ENCODE results near the gene TTL. TPM values are rescaled to one million over a fixed set of nuclear protein-coding genes. Genes with fewer than 3 reads are reported as not detected.

TTL gene
- total and polyA plus RNA-seq, 2 of the 13 experiments (the other 11 are each of a cell fraction or from before 2014, with no cell fraction given): 19.0 to 59.8 TPM

DNA sequence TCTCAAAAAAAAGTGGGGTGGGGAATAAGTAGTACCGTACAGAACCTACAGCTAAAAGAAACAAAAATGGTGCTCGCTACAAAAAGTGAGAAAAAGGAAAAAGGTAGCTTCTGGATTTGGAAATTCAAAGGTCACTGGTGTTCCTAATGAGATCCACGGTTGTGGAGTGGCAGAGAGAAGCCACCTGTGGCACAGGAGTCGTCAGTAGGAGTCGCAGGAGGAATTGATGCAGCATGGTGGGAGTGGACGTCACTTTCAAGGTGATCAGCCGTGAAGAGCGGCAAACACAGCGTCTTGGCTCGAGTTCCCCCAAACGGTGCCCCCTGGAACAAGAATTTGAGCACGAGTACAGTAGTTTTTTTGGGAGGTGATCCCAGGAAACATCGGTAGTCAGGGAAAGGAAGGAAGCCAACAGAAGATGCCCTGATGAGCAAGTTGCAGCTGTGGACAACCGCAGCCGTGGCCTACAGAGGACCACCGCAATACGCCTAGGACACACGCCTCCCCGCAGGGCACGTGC, 1.4 kb upstream of the TTL start (continued):
- no peak for TF ChIP-seq ZNF253 (CRISPR knock-in tag; IDR thresholded peaks at IDR 0.05; ENCODE audit: borderline replicate concordance)
- peak; percentile 71; the same call in 1 of the 2 replicates for TF ChIP-seq BRD4 (CRISPR knock-in tag; IDR thresholded peaks at IDR 0.05)
- TF ChIP-seq HMGXB4 (CRISPR knock-in tag; IDR thresholded peaks at IDR 0.05; ENCODE audit: borderline replicate concordance in 1 of 2, low read depth in 1 of 2): no peak; a peak in 1 of 4 replicates
- 0 out of 2 replicates have a peak, but pooled peaks have one; percentile 16 for TF ChIP-seq ZNF678 (CRISPR knock-in tag; IDR thresholded peaks at IDR 0.05)
- peak; percentile 56; the same call in 1 of the 2 replicates for TF ChIP-seq HIVEP1 (CRISPR knock-in tag; IDR thresholded peaks at IDR 0.05)
- no peak for TF ChIP-seq ZNF775 (CRISPR knock-in tag; IDR thresholded peaks at IDR 0.05; ENCODE audit: borderline replicate concordance)
- TF ChIP-seq PREB (CRISPR knock-in tag; IDR thresholded peaks at IDR 0.05): no peak
- peak; percentile 41; the same call in 1 of the 2 replicates for TF ChIP-seq ZNF768 (CRISPR knock-in tag; IDR thresholded peaks at IDR 0.05)
- 0 out of 2 replicates have a peak, but pooled peaks have one; percentile 1 for TF ChIP-seq ZNF543 (CRISPR knock-in tag; IDR thresholded peaks at IDR 0.05)
- TF ChIP-seq NCOA1 (CRISPR knock-in tag; IDR thresholded peaks at IDR 0.05): 0 out of 2 replicates have a peak, but pooled peaks have one; percentile 47
- TF ChIP-seq ONECUT2 (CRISPR knock-in tag; IDR thresholded peaks at IDR 0.05): no peak
- TF ChIP-seq, protein P1, sequence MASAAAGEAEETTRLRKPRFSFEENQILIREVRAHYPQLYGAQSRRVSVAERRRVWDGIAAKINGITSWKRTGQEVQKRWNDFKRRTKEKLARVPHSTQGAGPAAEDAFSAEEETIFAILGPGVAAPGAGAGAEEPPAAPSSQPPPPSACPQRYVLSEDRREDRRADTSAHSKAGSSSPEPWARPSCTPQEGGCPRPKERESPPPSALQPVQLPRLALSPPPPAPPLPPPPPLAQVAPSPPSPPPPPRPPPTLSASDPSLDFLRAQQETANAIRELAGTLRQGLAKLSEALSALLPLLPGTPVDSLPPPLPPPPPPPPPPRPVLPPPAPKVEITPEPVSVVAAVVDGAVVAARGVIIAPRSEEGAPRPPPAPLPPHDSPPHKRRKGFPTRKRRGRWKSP (CRISPR knock-in tag; IDR thresholded peaks at IDR 0.05): no peak
- peak; percentile 66; the same call in 1 of the 2 replicates for TF ChIP-seq ZNF451 (CRISPR knock-in tag; IDR thresholded peaks at IDR 0.05)
- TF ChIP-seq ZNF766 (CRISPR knock-in tag; IDR thresholded peaks at IDR 0.05; ENCODE audit: borderline replicate concordance): no peak; the same call in 1 of the 2 replicates
- peak; percentile 27; the same call in 1 of the 2 replicates for TF ChIP-seq ZNF646 (CRISPR knock-in tag; IDR thresholded peaks at IDR 0.05)
- no peak for TF ChIP-seq ZNF776 (CRISPR knock-in tag; IDR thresholded peaks at IDR 0.05)
- TF ChIP-seq MZF1 (CRISPR knock-in tag; IDR thresholded peaks at IDR 0.05; ENCODE audit: borderline replicate concordance): no peak
